ENCODE data around the gene NNMT.

Gene NNMT

GRCh38 chr11:114253771-114254170 lies 42.4 kb upstream of the NNMT start:
- no peak for TF ChIP-seq CTCF (IDR thresholded peaks at IDR 0.05; ENCODE audit: extremely low read depth, missing control alignments)
- DNase-seq (ENCODE audit: low spot score): no peak

- no peak for DNase-seq (ENCODE audit: low spot score)
- TF ChIP-seq CTCF (IDR thresholded peaks at IDR 0.05; ENCODE audit: extremely low read depth, missing control alignments): no peak
Measured at GRCh38 chr11:114254571-114255146, 41.5 kb upstream of the NNMT start.

DNA sequence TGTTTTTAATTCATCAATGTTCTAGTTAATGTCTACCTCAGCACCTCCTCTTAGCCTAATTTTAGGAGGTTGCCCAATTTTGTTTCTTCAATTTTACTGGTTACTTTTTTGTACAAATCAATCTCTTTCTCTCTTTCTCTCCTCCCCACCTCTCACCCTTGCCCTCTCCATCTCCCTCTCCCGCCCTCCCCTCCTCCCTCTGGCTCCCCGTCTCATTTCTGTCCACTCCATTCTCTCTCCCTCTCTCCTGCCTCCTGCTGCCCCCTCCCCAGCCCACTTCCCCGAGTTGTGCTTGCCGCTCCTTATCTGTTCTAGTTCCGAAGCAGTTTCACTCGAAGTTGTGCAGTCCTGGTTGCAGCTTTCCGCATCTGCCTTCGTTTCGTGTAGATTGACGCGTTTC lies 40.9 kb upstream of the NNMT start:
- TF ChIP-seq CTCF (IDR thresholded peaks at IDR 0.05; ENCODE audit: extremely low read depth, missing control alignments): no peak
- DNase-seq (ENCODE audit: low spot score): no peak

DNA sequence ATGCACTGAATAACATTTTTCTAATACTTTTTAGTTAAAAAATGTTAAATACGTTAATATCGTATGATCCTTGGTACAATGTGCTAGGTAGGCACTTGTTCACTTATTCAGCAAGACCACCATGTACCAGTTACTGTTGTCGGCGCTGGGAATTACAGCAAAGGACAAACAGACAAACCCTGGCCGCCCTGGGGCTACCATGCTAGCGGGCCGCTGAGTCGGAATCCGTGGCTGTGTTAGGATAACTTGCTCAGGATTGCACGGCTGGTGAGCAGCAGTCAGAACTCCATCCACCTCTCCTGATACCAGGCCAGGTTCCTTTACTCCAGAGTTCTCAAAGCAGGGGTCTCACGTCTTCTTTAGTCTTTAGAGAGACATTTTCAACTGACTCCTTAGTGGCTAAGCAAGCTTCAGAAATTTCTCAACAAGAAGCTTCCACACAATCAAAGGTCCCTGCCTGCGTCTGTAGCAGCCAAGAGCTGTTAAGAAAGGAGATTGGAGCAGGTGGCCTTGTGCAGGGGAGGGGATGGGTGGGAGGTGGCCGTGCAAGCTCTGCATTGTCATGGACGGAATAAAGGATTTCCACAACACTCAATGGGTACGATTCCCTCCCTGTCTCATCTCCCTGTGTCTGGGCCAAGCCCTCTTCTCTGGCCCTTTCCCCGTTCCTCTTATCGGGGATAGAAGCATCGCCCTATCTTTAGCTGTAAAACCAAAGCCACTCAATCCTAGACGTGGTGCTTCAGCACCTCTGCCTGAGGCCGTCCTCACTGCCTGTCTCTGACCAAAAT lies 39.8 kb upstream of the NNMT start:
- DNase-seq (ENCODE audit: low spot score): no peak
- TF ChIP-seq CTCF (IDR thresholded peaks at IDR 0.05; ENCODE audit: extremely low read depth, missing control alignments): no peak

DNA sequence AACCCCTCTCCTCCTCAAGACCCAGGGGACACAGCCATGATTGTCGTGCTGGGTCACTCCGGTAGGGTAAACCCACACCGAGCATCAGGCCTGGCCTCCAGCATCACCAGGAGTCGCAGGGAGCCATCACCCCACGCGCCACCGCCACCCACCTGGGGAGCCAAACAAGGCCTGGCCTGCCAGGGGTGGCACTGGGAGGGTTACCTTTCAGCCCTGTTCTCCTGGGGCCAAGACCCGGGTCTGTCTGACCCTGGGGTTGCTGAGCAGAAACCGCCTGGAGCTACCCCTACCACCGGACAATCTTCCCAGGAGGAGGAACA lies 39.3 kb upstream of the NNMT start:
- no peak for DNase-seq (ENCODE audit: low spot score)
- no peak for TF ChIP-seq CTCF (IDR thresholded peaks at IDR 0.05; ENCODE audit: extremely low read depth, missing control alignments)

GRCh38 chr11:114257621-114258558 lies 38.3 kb upstream of the NNMT start:
- no peak for DNase-seq (ENCODE audit: low spot score)
- TF ChIP-seq CTCF (IDR thresholded peaks at IDR 0.05; ENCODE audit: extremely low read depth, missing control alignments): no peak

DNA sequence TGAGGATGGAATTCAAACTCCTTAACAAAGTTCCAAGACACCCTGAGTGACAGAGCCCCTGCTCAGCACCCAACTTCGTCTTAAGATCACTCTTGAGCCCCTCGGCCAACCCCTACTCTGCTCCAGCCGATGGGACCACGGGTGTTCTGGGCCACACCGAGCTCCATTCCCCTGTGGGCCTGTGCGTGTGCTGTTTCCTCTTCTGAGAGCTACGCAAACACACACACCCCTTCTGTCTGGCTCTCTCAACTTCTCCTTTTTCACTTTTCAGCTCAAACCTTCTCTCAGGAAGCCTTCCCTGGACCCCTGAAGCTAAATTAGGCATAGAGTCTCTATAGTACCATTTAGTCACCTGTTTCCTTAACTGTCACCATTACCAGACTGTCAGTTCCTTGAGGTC lies 37.5 kb upstream of the NNMT start:
- no peak for DNase-seq (ENCODE audit: low spot score)
- TF ChIP-seq CTCF (IDR thresholded peaks at IDR 0.05; ENCODE audit: extremely low read depth, missing control alignments): no peak
